Esophagus mucosa (tissue), 1 donor: ENCODE data around the gene MTMR6. TPM values are rescaled to one million over a fixed set of nuclear protein-coding genes. Genes with fewer than 3 reads are reported as not detected.

Experiments
- ATAC-seq: fragments of 200-7000 bp; cut with Tn5 transposase; one replicate; pipeline ENCODE4 v1.9.1; 2020
- total RNA-seq: library from RNA; stranded (reverse); gene quantifications from one replicate; pipeline ENCODE4 v1.2.4, GENCODE V29; 2023
- donor health status: DM: yes; HTN: yes; CAD: no.

Gene MTMR6
- 7.4 TPM for total RNA-seq

DNA sequence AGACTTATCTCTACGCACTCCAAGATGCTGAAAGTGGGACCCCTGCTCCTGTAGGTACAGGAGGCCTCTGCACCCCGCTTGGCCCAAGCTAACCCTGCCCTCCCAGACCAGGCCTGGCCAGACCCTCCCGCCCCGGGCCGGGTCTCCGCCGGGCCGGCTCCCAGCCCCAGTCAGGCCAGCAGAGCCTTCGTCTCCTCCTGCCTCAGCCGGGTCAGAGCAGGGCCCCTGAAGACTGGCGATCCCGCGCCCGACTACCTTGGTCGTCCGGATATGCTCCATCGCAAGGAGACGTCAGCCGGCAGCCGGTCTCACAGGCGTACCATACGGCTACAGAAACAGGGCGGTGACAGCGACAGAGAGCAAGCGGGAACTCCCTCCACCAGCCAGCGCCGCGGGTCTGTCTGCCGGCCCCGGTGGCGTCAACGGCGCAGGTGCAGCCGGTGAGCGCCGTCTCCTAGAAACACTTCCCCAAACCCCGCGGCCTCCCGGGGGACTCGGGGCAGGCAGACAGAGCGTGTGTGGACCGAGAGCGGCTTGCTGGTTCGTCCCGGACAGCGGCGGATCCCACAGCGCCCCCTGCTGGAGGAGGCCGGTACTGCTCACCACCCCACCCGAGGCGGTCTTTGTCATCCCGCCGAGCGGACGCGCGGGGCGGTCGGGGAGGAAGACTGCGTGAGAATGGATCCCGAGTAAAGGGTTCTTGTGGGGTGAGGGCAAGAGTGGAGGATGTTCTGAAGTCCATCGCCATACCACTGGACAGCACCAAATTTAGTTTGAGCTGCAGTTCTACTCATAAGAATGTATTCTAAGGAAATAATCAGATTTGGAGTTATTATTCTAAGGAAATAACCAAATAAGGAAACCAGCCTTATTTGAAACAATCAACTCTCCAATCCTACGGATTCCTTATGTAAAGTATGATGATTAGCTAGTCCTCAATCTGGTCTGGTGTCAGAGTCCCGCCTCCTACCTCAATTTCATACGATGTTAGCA is at the start of gene MTMR6:
Gene MTMR6, minus strand, starts transcription at position 520 of the 993 bp plus-strand sequence. Its CDS starts 241 bp downstream, at position 279.
- peak; percentile 99 for ATAC-seq

- no peak for ATAC-seq
These were observed 48.6 kb upstream of the MTMR6 start for GRCh38 chr13:25335856-25336255.

GRCh38 chr13:25330541-25330940 is 43.3 kb upstream of the MTMR6 start:
- no peak for ATAC-seq

DNA sequence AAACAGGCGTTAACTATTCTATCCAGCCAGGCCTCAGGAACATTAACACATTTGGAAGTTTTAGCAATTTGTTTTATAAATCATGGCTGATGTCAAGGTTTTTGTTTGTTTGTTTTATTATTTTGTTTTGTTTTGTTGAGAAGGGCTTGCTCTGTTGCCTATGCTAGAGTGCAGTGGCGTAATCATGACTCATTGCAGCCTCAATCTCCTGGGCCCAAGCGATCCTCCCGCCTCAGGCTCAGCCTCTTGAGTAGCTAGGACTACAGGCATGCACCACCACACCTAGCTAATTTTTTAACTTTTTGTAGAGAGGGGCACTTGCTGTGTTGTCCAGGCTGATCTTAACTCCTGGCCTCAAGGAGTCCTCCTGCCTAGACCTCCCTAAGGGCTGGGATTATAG is 42.4 kb upstream of the MTMR6 start:
- no peak for ATAC-seq

GRCh38 chr13:25324100-25324499 is 36.8 kb upstream of the MTMR6 start:
- no peak for ATAC-seq

- no peak for ATAC-seq
These were observed 32.5 kb upstream of the MTMR6 start for GRCh38 chr13:25319771-25320170.

DNA sequence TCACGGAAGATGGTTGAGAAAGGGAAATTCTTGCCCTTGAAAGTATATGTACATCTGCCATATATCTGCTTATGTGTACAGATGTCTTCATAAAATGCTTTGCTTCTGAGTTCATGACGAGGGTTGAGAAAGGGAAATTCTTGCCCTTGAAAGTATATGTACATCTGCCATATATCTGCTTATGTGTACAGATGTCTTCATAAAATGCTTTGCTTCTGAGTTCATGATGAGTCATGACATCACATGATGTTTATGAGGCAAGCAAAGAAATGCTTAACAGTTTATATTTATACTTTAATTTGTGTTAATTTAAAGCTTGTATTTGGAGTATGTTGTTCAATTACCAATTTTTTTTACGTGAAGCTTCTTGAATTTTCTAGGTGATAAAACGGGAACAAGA is 31.7 kb upstream of the MTMR6 start:
- peak; percentile 75 for ATAC-seq

- ATAC-seq = no peak
These were observed 23.6 kb upstream of the MTMR6 start for GRCh38 chr13:25310891-25311290.

- no peak for ATAC-seq
These were observed 19.6 kb upstream of the MTMR6 start for GRCh38 chr13:25306671-25307464.

DNA sequence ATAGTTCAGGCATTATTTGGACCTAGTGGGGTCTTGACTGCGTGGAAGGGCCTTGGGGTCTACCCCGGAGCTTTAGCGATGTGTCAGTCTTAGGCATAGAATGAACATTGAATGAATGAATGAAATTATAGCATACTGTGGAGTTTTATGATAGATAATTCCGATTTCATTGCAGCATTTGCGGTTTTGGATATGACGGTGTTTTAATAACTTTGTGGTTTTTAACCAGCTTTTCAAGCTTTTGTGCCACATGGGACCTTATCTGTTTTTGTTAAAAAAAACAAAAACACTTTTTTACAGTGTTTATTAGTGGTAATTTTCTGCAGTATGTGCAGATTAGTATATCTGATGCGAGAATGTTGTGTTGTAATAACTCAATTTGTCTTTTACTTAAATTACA is 14.8 kb upstream of the MTMR6 start:
- no peak for ATAC-seq

DNA sequence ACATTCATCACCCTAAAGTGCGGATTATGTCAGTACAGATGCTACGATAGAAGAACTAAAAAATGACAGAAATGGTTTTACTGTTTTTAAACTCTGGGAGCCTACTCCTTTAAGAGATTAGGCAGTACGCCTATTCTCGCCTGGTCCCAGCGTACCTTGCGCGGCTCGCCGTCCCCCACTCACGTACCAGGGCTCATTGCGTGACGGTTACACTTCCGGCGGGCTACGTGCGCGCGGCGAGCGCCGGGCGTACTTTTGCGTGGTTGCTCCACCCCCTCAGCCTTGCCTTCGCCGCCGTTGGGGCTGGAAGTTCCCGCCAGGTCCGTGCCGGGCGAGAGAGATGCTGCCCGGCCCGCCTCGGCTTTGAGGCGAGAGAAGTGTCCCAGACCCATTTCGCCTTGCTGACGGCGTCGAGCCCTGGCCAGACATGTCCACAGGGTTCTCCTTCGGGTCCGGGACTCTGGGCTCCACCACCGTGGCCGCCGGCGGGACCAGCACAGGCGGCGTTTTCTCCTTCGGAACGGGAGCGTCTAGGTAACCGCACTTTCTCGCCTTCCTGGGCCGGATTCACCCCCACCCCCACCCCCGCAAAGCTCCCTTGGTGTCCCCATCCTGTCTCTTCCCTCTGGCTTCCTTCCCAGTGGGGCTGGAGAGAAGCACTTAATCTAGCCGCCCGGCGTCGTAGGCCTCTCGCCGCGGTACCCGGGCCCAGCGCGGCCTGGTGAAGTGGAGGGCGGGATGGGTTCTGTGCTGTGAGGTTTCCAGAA is 14.2 kb upstream of the MTMR6 start, which contains the start of gene NUP58:
Gene NUP58, plus strand, starts transcription at position 279 of the 767 bp plus-strand sequence. Its CDS starts 149 bp downstream, at position 428.
- peak; percentile 100 for ATAC-seq

GRCh38 chr13:25300861-25301346 is 13.6 kb upstream of the MTMR6 start:
- peak; percentile 14 for ATAC-seq

GRCh38 chr13:25295701-25296100 is 8.4 kb upstream of the MTMR6 start:
- ATAC-seq = no peak

- no peak for ATAC-seq
These were observed 7.9 kb upstream of the MTMR6 start for GRCh38 chr13:25295228-25295627.

- ATAC-seq = no peak
These were observed 5.0 kb upstream of the MTMR6 start for GRCh38 chr13:25292301-25292700.

GRCh38 chr13:25291691-25292090 is 4.4 kb upstream of the MTMR6 start:
- ATAC-seq = no peak

- ATAC-seq = no peak
These were observed 1.7 kb upstream of the MTMR6 start for GRCh38 chr13:25288966-25289365.

DNA sequence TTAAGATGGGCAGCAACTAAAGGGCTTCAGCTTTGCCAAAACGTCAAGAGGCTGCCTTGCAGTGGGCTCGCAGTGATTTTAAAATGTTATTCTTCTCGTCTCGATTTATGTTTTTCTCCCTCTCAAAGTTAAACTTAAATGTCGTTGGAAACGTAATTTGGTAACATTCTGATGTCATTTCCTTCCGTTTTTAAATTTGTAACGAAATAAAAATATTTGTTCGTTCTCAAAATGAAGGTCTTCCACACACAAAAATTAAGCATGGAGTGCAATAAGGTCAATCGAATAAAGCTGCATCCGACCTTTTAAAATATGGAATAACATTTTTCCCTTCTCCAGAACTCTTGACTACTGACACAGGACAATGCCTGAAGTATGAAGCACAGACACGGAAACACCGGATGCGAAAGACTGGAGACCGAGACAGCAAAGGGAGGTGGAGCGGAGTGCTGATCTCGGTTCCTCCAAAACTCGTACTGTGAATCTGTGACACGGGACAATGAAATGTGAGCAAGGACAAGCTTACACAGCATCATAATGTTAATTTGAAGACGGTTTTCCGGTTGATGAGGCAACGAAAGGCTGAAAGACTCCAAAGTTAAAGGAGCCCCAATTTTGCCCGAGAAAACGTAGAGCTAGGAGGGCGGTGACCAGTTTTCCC is 850 bp downstream of the MTMR6 start:
- peak; percentile 50 for ATAC-seq

GRCh38 chr13:25281935-25282332 is 5.4 kb downstream of the MTMR6 start:
- ATAC-seq = no peak

GRCh38 chr13:25281193-25281934 is 5.9 kb downstream of the MTMR6 start:
- ATAC-seq = no peak

- ATAC-seq = no peak
These were observed 6.9 kb downstream of the MTMR6 start for GRCh38 chr13:25280396-25280795.
